HCT116 (cell line): ENCODE results near the gene TBC1D17.

Experiments
- ATF3 ChIP-seq: IDR thresholded peaks from 2 replicates; pipeline ENCODE4 v1.6.1; 2012
- CEBPB ChIP-seq: IDR thresholded peaks from 2 replicates; pipeline ENCODE4 v1.6.1; 2012; ENCODE audit warnings: low read depth
- CTCF ChIP-seq, 3 experiments: fragments of 200-600 bp in 1 of 3; sonication (generic) in 1 of 3; IDR thresholded peaks in 2 of 3; conservative IDR thresholded peaks in 1 of 3; 2 replicates each; pipeline ENCODE4 v1.5.1; 2012 to 2017; ENCODE audit warnings: low read depth in 2 of 3, low read length in 2 of 3, antibody characterized with exemption in 1 of 3, borderline replicate concordance in 1 of 3, control low read depth in 1 of 3, mild to moderate bottlenecking in 1 of 3, mixed read lengths in 1 of 3, mixed run types in 1 of 3, moderate library complexity in 1 of 3; ENCODE audit not compliant: insufficient read depth in 1 of 3
- EZH2 ChIP-seq: fragments of 200-600 bp; sonication (generic); IDR thresholded peaks from 2 replicates; pipeline ENCODE4 v1.6.1; 2017; ENCODE audit warnings: antibody characterized with exemption, mixed run types
- FOSL1 ChIP-seq: IDR thresholded peaks from 2 replicates; pipeline ENCODE4 v1.6.1; 2012; ENCODE audit warnings: low read depth
- POLR2A ChIP-seq: IDR thresholded peaks from 2 replicates; pipeline ENCODE4 v1.7.0; 2011; ENCODE audit warnings: borderline replicate concordance; ENCODE audit not compliant: insufficient read depth, insufficient read length; ENCODE audit errors: extremely low read depth
- SP1 ChIP-seq: IDR thresholded peaks from 2 replicates; pipeline ENCODE4 v1.6.1; 2012; ENCODE audit warnings: low read depth

GRCh38 chr19:49936549-49936948 lies 59.0 kb downstream of the TBC1D17 start:
- TF ChIP-seq POLR2A (no peak), CTCF (IDR thresholded peaks at IDR 0.05 in 2 of 3, conservative IDR thresholded peaks at IDR 0.05 in 1 of 3; ENCODE audit: borderline replicate concordance in 1 of 3, insufficient read depth in 1 of 3, low read depth in 2 of 3, low read length in 2 of 3) (no peak), SP1 (no peak), EZH2 (no peak), CEBPB (no peak), FOSL1 (no peak), ATF3 (no peak)
